ENCODE data around the gene POLR3E. TPM values are rescaled to one million over a fixed set of nuclear protein-coding genes. Genes with fewer than 3 reads are reported as not detected.
"Not testable (repeated sequence)": the region's sequence is repeated elsewhere in the genome, so short reads cannot be mapped to it uniquely, and the experiment has no call there.

POLR3E gene
- polyA plus RNA-seq, 1 donor from 2014 or later, result 10.7 TPM

- H3K27me3 Mint-ChIP-seq, result no peaks in the 10 kb centered on the region
- peak overlapping the region; percentile 40 to 81 (median 59) for H3K27ac Mint-ChIP-seq
- H3K4me1 Mint-ChIP-seq, result peaks cover 35 to 36% (median 35%) of the 10 kb centered on the region in 3 donors
- H3K36me3 Mint-ChIP-seq, result peaks cover 3% of the 10 kb centered on the region
- peak overlapping the region in 3 of 4 donors; percentile 1 to 76 (median 56) for H3K4me3 Mint-ChIP-seq
- peaks cover 0 to 3% (median 0%) of the 10 kb centered on the region in 3 donors for H3K9me3 Mint-ChIP-seq
Observed at GRCh38 chr16:22300427-22301071, 3.3 kb downstream of the POLR3E start.

- H3K27me3 Mint-ChIP-seq, H3K36me3 Mint-ChIP-seq, H3K4me3 Mint-ChIP-seq, H3K27ac Mint-ChIP-seq, H3K9me3 Mint-ChIP-seq: not testable (repeated sequence)
- peaks cover 30 to 31% (median 31%) of the 10 kb centered on the region in 3 donors for H3K4me1 Mint-ChIP-seq
Observed at GRCh38 chr16:22301423-22301822, 4.2 kb downstream of the POLR3E start.

DNA sequence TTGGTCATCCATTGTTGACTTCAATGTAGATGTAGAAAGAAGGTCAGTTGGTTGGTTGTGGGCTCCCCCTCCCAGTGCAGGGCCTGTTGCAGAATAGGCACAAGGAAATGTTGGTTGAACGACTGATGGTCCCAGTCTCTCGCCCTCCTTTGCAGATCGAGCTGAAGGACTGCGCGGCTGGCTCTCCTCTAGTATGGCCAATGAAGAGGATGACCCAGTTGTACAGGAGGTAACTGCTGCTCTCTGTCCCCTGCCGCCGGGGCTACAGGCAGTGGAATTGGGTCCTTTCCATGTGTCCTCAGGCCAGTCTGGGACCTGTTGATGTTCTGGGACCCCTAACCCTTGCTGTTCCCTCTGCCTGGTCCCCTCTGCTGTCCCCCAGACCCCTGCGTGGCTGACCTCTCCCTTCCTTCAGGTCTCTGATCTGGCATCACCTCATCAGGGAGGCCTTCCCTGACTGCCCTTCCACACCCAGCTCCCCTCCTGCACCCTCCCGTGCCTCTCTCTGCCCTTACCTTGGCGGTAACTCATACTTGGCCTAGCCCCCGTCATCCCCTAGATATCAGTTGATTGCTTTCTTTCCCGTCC lies 5.7 kb downstream of the POLR3E start:
- peaks cover 3% of the 10 kb centered on the region for H3K36me3 Mint-ChIP-seq
- H3K4me3 Mint-ChIP-seq, result peak overlapping the region in 1 of 4 donors; percentile 31
- H3K4me1 Mint-ChIP-seq, result peaks cover 23 to 30% (median 26%) of the 10 kb centered on the region in 3 donors
- H3K9me3 Mint-ChIP-seq, result no peaks in the 10 kb centered on the region
- H3K27ac Mint-ChIP-seq, result peak overlapping the region in 2 of 3 donors; percentile 34 to 80
- H3K27me3 Mint-ChIP-seq, result no peaks in the 10 kb centered on the region

DNA sequence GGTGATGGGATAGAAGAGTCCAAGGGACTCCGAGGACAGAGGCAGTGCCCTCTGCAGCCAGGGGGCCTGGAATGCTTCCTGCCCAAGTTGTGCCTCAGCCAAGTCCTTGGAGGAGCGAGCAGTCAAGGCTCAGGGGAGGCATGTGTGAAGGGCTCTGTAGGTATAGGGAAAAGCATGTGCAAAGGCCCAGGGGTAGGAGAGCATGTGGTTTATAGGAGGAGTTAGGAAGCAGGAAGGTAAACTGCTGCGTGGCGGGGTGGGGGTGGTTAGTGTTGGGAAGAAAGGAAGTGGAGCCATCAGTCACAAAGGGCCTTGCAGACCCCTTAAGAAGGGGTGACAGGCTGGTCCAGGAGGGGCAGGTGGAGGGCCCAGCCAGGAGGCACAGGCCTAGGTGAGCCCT lies 7.2 kb downstream of the POLR3E start:
- peaks cover 10 to 19% (median 16%) of the 10 kb centered on the region in 3 donors for H3K4me1 Mint-ChIP-seq
- H3K27ac Mint-ChIP-seq, result peak overlapping the region in 1 of 3 donors; percentile 67
- H3K36me3 Mint-ChIP-seq, result peaks cover 3% of the 10 kb centered on the region
- no peaks in the 10 kb centered on the region for H3K27me3 Mint-ChIP-seq
- H3K4me3 Mint-ChIP-seq, result no peak overlapping the region
- no peaks in the 10 kb centered on the region for H3K9me3 Mint-ChIP-seq

- H3K9me3 Mint-ChIP-seq, result no peaks in the 10 kb centered on the region
- peaks cover 0 to 6% (median 5%) of the 10 kb centered on the region in 3 donors for H3K4me1 Mint-ChIP-seq
- no peaks in the 10 kb centered on the region for H3K27me3 Mint-ChIP-seq
- H3K27ac Mint-ChIP-seq, result peak overlapping the region in 1 of 3 donors; percentile 32
- no peak overlapping the region for H3K4me3 Mint-ChIP-seq
- H3K36me3 Mint-ChIP-seq, result peaks cover 3% of the 10 kb centered on the region
Observed at GRCh38 chr16:22306788-22307187, 9.6 kb downstream of the POLR3E start.

GRCh38 chr16:22307838-22308237 lies 10.6 kb downstream of the POLR3E start:
- H3K27ac Mint-ChIP-seq, result peak overlapping the region in 1 of 3 donors; percentile 21
- H3K9me3 Mint-ChIP-seq, result no peaks in the 10 kb centered on the region
- H3K4me1 Mint-ChIP-seq, result peaks cover 0 to 4% (median 0%) of the 10 kb centered on the region in 3 donors
- no peak overlapping the region for H3K4me3 Mint-ChIP-seq
- H3K36me3 Mint-ChIP-seq, result peaks cover 3% of the 10 kb centered on the region
- H3K27me3 Mint-ChIP-seq, result no peaks in the 10 kb centered on the region

DNA sequence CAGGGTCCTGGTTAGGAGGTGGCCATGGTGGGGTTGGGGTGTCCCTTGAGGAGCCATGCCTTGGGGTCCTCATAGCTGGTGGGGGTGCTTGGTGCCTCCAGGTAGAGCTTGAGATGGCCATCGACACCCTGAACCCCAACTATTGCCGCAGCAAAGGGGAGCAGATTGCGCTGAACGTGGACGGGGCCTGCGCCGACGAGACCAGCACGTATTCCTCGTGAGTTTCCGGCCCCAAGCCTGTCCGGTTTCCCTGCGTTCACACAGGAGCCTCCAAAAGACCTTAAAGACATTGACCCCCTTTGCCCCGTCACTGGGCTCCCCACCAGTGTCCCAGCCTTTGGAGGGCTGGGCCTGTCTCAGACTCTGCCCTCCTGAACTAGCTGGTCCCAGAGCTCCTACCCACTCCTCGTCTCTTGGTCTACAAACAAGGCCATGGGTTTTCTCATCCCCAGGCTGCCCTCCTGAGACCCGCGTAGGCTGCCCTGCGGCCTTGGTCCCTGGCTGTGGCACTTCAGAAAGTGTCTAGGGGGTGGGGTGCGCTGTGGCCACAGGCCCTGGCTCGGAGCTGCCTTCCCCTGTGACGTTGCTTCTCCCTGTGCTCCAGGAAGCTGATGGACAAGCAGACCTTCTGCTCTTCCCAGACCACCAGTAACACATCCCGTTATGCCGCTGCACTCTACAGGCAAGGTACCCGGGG lies 11.8 kb downstream of the POLR3E start:
- Mint-ChIP-seq H3K4me1 (no peaks in the 10 kb centered on the region), H3K9me3 (no peaks in the 10 kb centered on the region), H3K27ac (no peak overlapping the region), H3K4me3 (no peak overlapping the region), H3K27me3 (no peaks in the 10 kb centered on the region), H3K36me3 (peaks cover 3% of the 10 kb centered on the region)

- Mint-ChIP-seq H3K27ac (peak overlapping the region in 1 of 3 donors; percentile 67), H3K9me3 (no peaks in the 10 kb centered on the region), H3K36me3 (peaks cover 3% of the 10 kb centered on the region), H3K4me1 (no peaks in the 10 kb centered on the region), H3K27me3 (no peaks in the 10 kb centered on the region), H3K4me3 (no peak overlapping the region)
Observed at GRCh38 chr16:22311520-22311919, 14.3 kb downstream of the POLR3E start.

GRCh38 chr16:22312897-22313781 lies 15.9 kb downstream of the POLR3E start:
- H3K27me3 Mint-ChIP-seq, result no peaks in the 10 kb centered on the region
- peaks cover 2% of the 10 kb centered on the region for H3K36me3 Mint-ChIP-seq
- H3K4me3 Mint-ChIP-seq, result no peak overlapping the region
- peak overlapping the region in 2 of 3 donors; percentile 23 to 90 for H3K27ac Mint-ChIP-seq
- no peaks in the 10 kb centered on the region for H3K9me3 Mint-ChIP-seq
- H3K4me1 Mint-ChIP-seq, result no peaks in the 10 kb centered on the region

DNA sequence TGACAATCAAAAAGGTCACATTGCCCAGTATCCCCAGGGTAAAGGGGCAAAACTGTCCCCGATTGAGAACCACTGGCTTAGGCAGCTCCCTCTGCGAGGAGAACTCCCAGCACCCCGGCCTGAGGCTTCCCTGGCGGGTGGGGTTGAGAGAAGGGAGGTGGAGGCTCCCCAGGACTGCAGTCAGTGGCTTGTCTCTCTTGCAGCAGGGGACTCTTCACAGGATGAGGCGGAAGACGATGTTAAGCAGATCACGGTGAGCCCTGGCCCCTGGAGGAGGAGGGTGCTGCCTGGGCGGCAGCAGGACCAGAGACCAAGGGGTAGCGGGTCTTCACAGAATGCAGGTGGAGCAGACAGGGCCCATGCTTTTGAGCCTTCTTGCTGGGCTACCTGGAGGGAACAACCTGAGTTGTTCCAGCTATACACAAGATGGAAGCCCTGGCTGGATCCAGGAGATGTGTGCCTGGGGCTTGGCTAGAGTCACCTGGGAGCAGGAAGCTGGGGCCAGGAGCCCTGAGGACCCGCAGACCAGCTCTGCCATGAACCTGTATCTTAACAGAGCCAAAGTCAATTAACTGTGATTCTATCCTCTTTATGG lies 16.8 kb downstream of the POLR3E start:
- Mint-ChIP-seq H3K4me1 (no peaks in the 10 kb centered on the region), H3K4me3 (no peak overlapping the region), H3K27ac (no peak overlapping the region), H3K27me3 (no peaks in the 10 kb centered on the region), H3K9me3 (no peaks in the 10 kb centered on the region), H3K36me3 (no peaks in the 10 kb centered on the region)

DNA sequence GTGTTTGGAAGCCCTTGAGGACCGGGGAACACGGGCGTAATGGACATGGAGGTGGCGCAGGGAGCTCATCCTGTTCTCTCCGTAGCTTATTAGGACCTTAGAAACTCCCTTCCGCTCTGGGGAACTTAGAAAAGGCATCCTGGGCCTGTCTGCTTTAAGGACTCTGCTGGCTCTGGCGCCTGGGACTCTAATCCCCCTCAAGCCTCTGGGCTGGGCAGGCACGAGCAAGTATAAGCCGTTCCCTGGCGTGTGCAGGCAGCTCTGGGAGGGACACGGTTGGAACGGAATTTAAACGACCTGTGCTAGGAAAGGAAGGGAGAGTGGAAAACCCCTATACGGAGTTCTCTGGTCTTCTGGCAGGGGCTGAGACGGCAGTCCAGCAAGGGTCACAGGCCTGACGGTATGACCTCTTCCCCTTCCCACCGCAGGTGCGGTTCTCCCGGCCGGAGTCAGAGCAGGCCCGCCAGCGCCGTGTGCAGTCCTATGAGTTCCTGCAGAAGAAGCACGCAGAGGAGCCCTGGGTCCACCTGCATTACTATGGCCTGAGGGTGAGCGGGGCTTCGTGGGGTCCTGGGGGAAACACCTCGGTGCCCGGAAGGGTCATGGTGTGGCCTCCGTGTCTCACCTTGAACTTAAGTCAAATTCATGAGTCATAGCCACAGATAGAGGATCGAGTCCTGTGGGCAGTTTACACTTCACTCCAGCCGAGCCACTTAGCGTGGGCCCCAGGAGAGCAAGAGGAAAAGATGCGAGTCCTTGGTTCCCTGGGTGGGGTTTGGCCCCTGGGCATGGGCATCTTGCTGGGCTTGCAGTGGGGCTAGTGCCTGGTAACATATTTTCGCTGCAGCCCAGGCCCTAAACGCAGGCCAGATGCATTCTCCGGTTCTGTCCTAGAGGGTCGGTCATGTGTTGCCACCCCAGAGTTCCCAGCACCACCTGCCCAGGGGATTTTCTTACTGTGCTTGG lies 17.7 kb downstream of the POLR3E start:
- H3K4me3 Mint-ChIP-seq, result no peak overlapping the region
- peak overlapping the region in 1 of 3 donors; percentile 5 for H3K27ac Mint-ChIP-seq
- no peaks in the 10 kb centered on the region for H3K36me3 Mint-ChIP-seq
- H3K9me3 Mint-ChIP-seq, result no peaks in the 10 kb centered on the region
- H3K27me3 Mint-ChIP-seq, result no peaks in the 10 kb centered on the region
- no peaks in the 10 kb centered on the region for H3K4me1 Mint-ChIP-seq

GRCh38 chr16:22315979-22316378 lies 18.8 kb downstream of the POLR3E start:
- Mint-ChIP-seq H3K36me3 (no peaks in the 10 kb centered on the region), H3K9me3 (no peaks in the 10 kb centered on the region), H3K4me1 (peaks cover 0 to 2% (median 0%) of the 10 kb centered on the region in 3 donors), H3K27ac (no peak overlapping the region), H3K27me3 (no peaks in the 10 kb centered on the region), H3K4me3 (no peak overlapping the region)

DNA sequence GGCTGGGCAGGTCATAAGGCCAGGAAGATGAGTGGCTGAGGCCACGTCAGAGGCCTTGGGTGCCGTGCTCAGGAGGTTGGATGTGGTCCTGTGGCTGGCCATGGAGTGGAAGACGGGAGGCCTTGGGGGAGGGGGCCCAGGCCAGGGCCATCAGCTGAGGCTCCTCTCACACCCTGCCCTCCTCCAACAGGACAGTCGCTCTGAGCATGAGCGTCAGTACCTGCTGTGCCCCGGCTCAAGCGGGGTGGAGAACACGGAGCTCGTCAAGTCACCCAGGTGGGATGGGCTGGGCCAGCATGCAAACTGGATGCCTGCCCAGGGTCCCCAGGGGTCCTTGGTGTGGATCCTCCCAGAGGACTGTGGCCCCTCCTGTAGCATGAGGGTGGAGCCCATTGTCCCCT lies 19.2 kb downstream of the POLR3E start:
- Mint-ChIP-seq H3K27ac (no peak overlapping the region), H3K9me3 (no peaks in the 10 kb centered on the region), H3K4me1 (peaks cover 0 to 4% (median 4%) of the 10 kb centered on the region in 3 donors), H3K4me3 (no peak overlapping the region), H3K36me3 (peaks cover 2% of the 10 kb centered on the region), H3K27me3 (no peaks in the 10 kb centered on the region)
